GM23338 (cell line): Measurements from ENCODE around the gene ADAMTS7.

ENCODE experiments used
- EZH2 ChIP-seq: fragments of 200-600 bp; sonication (generic); IDR thresholded peaks from one replicate; pipeline ENCODE4 v1.8.0; 2017; ENCODE audit warnings: antibody characterized with exemption, mild to moderate bottlenecking, low read depth; ENCODE audit not compliant: unreplicated experiment
- POLR2AphosphoS5 ChIP-seq: IDR thresholded peaks from 2 replicates; pipeline ENCODE4 v1.6.1; 2016; ENCODE audit warnings: antibody characterized with exemption, low read depth
- ZNF331 ChIP-seq: fragments of 250-450 bp; sonication (Bioruptor Pico); IDR thresholded peaks from 2 replicates; pipeline ENCODE4 v1.5.0; 2020; ENCODE audit warnings: low read depth, mild to moderate bottlenecking, moderate library complexity
- TF ChIP-seq, protein P1 (sequence below), 2 experiments: fragments of 200-600 bp in 1 of 2; sonication (generic) in 1 of 2; conservative IDR thresholded peaks; 2 replicates each; pipeline versions ENCODE4 v1.5.1 to v1.6.1; 2016 to 2017; ENCODE audit warnings: antibody characterized with exemption in 2 of 2, low read depth in 2 of 2, mild to moderate bottlenecking in 2 of 2, moderate library complexity in 1 of 2
- TF ChIP-seq, protein P2 (sequence below): IDR thresholded peaks from 2 replicates; pipeline ENCODE4 v1.6.1; 2016; ENCODE audit warnings: antibody characterized with exemption

DNA sequence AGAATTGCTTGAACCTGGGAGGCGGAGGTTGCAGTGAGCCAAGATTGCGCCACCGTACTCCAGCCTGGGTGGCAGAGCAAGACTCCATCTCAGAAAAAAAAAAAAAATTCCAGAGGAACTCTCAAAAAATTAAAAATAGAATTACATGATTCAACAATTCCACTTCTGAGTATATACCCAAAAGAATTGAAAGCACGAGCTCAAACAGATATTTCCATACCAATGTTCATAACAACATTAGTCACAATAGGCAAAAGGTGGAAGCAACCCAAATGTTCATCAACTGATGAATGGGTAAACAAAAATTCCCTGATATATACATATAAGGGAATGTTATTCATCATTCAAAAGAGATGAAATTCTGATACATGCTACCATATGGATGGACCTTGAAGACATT is 44.5 kb upstream of the ADAMTS7 start:
- TF ChIP-seq EZH2 (no peak), POLR2AphosphoS5 (no peak), ZNF331 (CRISPR knock-in tag) (no peak)
- TF ChIP-seq, protein P1, sequence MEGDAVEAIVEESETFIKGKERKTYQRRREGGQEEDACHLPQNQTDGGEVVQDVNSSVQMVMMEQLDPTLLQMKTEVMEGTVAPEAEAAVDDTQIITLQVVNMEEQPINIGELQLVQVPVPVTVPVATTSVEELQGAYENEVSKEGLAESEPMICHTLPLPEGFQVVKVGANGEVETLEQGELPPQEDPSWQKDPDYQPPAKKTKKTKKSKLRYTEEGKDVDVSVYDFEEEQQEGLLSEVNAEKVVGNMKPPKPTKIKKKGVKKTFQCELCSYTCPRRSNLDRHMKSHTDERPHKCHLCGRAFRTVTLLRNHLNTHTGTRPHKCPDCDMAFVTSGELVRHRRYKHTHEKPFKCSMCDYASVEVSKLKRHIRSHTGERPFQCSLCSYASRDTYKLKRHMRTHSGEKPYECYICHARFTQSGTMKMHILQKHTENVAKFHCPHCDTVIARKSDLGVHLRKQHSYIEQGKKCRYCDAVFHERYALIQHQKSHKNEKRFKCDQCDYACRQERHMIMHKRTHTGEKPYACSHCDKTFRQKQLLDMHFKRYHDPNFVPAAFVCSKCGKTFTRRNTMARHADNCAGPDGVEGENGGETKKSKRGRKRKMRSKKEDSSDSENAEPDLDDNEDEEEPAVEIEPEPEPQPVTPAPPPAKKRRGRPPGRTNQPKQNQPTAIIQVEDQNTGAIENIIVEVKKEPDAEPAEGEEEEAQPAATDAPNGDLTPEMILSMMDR (conservative IDR thresholded peaks at IDR 0.05; ENCODE audit: low read depth in 2 of 2) = no peak
- TF ChIP-seq, protein P2, sequence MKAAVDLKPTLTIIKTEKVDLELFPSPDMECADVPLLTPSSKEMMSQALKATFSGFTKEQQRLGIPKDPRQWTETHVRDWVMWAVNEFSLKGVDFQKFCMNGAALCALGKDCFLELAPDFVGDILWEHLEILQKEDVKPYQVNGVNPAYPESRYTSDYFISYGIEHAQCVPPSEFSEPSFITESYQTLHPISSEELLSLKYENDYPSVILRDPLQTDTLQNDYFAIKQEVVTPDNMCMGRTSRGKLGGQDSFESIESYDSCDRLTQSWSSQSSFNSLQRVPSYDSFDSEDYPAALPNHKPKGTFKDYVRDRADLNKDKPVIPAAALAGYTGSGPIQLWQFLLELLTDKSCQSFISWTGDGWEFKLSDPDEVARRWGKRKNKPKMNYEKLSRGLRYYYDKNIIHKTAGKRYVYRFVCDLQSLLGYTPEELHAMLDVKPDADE = no peak
